Activated CD4-positive, alpha-beta T cell treated with anti-CD3 and anti-CD28 coated beads, Interleukin-2, amount 50 U/mL, for 48 hours (primary cell): ENCODE measurements around the gene NOP9.

Experiments used
- DNase-seq, 2 experiments: peaks; one replicate each; pipeline ENCODE4 v3.0.0-alpha.2; 2020

NOP9 gene

GRCh38 chr14:24283796-24284460 lies 15.7 kb upstream of the NOP9 start:
- DNase-seq: no peak

DNA sequence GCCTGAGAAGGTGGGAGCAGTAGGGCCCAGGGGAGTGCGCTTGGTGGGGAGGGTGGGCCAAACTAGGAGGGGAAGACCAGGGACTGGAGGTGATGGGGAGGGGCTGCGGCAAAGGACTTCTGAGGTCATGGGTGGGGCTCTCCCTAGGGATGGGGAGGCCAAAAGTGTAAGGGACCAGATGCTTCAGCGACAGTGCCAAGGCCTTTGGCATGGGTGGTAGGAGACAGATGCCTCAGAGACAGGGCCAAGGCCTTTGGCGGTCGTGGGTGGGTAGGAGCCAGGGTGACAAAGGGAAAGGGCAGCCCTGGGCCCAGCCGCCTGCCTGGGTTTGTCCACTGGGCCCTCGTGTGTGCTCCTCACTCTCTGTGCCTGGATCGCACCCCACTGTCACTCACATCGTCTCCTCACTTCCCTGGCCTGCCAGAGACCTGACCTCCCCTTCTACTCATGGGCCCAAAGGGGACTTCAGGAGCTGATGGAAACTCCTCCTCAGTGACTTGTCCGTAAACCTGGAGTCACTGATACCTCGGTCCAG lies 15.1 kb upstream of the NOP9 start:
- no peak for DNase-seq

GRCh38 chr14:24285351-24285750 lies 14.3 kb upstream of the NOP9 start:
- no peak for DNase-seq

DNA sequence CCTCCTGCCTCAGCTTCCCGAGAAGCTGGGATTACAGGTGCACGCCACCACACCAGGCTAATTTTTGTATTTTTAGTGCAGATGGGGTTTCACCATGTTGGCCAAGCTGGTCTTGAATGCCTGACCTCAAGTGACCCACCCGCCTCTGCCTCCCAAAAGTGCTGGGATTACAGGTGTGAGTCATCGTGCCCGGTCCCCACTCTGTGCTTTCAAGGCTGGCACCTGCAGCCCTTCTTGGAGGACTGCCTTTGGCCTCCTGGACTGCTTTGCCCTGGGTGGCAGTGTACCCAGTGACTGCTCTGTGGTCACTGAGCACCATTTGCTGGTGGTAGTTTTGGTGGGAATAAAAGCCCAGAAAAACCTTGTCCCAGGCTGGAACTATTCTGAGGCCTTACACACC lies 12.7 kb upstream of the NOP9 start:
- DNase-seq: no peak

- DNase-seq: peak; percentile 71 to 81
Observed at GRCh38 chr14:24289649-24290280, 9.9 kb upstream of the NOP9 start.

DNA sequence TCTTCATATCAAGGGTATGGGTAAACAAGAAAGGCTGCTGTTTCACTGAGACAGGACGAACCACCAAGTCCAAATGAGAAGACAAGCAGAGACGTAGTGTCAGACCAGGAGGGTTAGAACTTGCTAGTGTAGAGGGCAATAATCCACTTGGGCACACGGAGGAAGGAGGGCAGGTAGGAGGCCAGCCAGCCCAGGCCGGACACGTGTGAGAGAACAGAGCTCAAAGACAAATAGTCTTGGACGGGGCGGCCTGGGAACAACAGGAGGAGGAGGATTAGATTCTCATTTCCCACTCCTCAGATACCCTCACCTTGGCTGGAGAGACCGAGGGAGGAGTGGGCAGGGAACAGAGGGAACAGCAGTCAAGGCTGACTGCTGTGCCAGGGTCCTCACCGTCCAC lies 8.9 kb upstream of the NOP9 start:
- DNase-seq: no peak

DNA sequence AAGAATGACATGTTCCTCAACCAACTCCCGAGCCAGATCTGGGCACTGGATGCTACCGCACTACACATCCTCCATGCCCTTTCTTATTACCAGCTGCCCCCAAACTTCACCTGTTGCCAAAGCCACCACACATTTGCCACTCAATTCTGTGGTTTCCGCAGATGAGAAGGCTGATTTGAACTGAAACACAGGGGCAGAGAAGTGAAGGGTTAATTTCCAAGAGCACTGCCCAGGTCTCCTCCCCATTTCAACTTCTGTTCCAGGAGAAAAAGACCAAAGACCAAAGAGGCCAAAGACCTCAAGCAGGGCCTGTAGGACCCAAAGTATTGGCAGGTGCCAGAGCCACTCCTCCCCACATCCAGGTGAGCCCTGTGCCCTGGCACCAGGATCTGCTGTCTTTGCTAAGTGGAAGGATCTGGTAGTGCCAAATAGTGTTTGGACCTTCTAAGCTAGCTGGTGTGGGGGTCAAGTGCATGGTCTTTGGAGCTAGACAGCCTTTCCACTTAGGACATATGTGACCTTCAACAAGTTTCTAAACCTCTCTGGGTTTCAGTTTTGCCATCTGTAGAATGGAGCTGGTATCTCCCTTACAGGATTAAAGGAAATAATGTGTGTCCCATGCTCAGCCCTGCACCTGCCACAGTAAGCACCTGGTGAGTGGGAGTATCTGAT lies 8.1 kb upstream of the NOP9 start:
- no peak for DNase-seq

DNA sequence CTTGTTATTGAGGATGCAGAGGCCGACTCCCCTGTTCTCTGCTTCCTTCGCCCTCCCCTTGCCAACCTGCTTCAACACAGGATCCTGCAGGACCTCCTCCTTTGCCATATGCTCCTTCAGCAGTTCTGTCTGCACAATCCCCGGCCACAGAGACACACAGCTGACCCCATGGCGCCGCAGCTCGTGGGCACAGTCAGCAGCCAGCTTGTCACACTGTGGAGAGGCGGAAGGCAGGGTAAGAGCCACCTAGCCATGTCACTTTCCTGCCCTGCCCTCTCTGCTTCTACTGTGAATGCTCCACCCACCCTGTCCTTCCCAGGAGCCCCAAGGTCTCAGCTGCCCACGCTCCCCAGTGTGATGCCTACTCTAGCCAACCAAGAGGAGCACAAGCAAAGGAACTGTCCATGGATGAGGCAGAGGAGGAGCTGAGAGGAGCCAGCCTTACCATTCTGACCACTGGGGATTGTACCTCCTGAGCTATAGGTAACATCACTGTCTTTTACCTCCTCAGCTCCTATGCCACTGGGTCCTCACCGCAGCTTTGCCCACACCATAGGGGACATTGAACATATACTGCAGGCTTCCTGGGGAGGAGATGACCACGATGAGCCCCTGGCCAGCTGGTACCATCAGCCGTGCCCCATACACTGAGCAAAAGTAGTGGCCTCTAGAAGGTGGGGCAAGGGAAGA lies 7.4 kb upstream of the NOP9 start:
- DNase-seq: no peak

DNA sequence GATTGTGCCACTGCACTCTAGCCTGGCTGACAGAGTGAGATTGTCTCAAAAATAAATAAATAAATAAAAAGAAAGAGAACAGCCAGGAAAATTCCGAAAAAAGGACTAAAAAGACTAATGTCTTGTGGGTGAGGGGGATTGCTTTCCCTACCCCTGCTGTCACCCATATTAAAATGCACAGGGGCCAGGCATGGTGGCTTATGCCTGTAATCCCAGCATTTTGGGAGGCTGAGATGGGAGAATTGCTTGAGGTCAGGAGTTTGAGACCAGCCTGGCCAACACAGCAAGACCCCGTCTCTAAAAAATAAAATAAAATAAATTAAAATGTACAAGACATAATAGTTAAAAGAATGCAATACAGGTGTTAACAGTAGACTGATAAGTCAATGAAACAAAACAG lies 6.1 kb upstream of the NOP9 start:
- no peak for DNase-seq

GRCh38 chr14:24296341-24297157 lies 3.1 kb upstream of the NOP9 start:
- DNase-seq: peak; percentile 75 to 78

- no peak for DNase-seq
Observed at GRCh38 chr14:24297190-24297964, 2.3 kb upstream of the NOP9 start.

- peak in 1 of 2 experiments; percentile 26 for DNase-seq
Observed at GRCh38 chr14:24298892-24299254, 777 bp upstream of the NOP9 start.

GRCh38 chr14:24300326-24300980 lies 803 bp downstream of the NOP9 start:
- DNase-seq: no peak

DNA sequence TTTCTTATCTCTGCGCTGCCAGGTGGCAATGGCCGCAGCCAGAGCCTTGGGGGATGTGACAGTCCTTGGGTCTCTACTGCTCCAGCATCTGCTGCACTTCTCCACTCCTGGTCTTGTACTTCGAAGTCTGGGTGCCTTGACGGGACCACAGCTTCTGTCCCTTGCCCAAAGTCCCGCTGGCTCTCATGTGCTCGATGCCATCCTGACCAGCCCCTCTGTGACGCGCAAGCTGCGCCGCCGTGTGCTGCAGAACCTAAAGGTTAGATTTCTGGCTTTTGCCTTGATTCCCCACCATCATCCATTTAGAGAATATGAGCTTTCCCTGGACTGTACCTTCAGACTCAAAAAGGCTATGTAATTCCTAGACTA lies 4.4 kb downstream of the NOP9 start:
- no peak for DNase-seq

DNA sequence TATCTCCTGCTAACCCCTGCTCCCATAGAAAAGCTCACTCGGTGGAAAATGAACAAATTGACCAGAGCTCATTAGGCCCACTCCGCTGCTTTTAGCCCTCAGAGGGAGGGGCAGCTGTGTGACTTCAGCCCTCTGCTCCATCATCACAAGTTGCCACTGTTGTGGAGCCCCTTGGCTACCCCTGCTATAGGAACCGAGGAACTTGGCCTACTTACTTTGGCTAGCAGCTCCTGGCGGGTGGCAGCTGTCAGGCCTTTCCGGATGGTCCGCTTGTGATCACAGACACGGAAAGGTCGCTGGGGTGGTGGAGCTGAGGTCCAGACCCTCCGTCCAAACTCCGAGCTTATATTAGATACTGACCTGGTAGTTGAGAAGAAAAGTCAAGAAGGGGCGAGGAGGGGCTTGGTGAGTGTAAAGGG lies 7.5 kb downstream of the NOP9 start:
- no peak for DNase-seq

DNA sequence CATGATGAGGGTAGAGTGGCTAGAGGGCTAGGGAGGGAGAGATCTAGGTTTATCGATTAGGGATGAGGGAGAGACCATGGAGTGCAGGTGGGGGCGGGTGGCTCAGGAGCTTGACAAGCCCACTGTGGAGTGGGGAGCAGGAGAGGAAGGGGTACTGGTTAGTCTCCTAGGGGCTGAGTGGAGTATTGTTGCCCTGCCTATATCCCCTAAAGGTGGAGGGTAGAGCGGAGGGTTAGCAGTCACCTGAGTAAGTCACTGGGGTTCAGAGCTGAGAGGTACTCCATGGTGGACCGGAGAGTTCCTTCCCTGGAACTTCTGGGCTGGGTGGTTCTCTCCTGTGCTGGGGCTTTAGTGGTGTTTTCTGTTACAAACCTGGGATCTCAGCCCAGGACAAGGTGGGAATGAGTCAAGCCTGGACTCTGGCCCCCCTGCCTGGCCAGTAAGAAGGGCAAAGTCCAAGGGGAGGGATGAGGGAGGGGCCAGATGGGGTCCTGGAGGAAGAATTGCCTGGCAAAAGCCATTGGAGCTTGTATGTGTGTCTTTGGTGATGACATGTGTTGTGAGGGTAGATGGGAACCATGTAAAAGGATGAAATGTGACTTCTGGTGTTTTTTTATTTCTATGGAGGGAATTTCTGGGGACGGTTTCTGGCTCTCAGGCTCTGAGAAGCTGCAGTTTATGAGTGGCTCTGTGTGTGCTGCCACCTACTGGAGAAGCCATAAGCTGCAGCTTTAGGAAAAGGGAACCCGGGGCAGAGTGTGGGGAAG lies 8.1 kb downstream of the NOP9 start, which contains the start of gene CIDEB:
Gene CIDEB (minus strand): TSS at position 403 of the 767 bp plus-strand sequence. CDS start 119 bp downstream, at position 284.
- peak; percentile 66 to 75 for DNase-seq

DNA sequence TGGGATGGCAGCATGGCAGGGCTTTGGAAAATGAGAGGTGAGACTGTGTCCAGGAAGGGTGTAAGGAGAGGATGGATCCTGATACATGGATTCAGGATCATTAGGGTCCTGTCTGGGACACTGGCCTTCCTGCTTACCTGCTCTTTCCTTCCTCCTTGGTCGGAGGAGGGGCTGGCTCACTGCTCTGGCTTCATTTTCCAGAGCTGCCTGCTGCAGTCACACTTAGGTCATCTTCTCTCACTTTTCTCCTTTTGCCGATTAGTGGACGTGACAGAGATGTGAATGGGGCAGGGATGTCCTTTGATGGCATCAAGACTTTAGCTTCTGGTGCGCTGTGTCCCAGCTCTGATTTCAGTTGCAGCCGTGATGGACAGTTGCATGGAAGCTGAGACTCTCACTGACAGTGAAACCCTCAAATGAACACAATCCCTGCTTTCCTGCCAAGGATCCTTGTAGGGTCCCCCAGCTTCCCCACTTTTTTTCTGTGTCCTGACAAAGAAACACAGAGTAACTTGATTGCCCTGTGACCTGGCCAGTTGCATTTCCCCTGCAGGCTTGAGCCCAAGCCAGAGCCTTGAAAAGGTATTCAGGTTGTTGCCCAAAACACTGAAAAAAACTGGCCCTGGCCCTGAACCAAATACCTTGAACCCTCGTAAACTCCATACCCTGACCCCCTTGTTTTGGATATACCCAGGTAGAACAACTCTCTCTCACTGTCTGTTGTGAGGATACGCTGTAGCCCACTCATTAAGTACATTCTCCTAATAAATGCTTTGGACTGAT lies 8.9 kb downstream of the NOP9 start:
- no peak for DNase-seq

GRCh38 chr14:24309538-24310264 lies 10.1 kb downstream of the NOP9 start, which contains the start of gene LTB4R2:
Gene LTB4R2, plus strand, starts transcription at chr14:24310140. Its CDS starts 525 bp downstream, at chr14:24310665.
- DNase-seq: no peak

DNA sequence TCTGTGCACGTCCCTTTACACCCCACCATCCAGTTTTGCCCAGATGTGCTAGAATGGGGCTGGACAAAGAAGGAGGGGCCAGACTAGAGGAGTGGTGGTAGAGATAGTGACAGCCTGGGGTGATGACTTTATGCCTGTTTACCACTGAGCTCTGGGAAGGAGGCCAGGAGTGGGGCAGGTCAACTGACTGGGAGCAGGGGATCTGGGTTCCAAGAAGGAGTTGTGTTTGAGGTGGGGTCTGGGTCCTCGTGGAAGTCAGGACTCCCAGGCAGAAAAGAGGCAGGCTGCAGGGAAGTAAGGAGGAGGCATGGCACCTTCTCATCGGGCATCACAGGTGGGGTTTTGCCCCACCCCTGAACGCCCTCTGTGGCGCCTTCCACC lies 10.6 kb downstream of the NOP9 start:
- no peak for DNase-seq
